Astrocyte (in vitro differentiated cells and primary cell): Measurements from ENCODE around the gene VWA5B1. TPM values are rescaled to one million over a fixed set of nuclear protein-coding genes. Genes with fewer than 3 reads are reported as not detected.
A peak's percentile ranks its signal among the peaks of the same experiment; 100 is the strongest.
"Not testable (repeated sequence)": the region's sequence is repeated elsewhere in the genome, so short reads cannot be mapped to it uniquely, and the experiment has no call there.

Source experiments
- DNase-seq: peaks from one replicate; pipeline ENCODE4 v3.0.0-alpha.2; 2010; ENCODE audit warnings: low read depth
- FAIRE-seq: peaks from 2 replicates; lab custom pipeline; 2011; peaks lifted over from hg19 to GRCh38; lab: Jason Lieb, UNC
- H2AFZ ChIP-seq: 2 replicates; pipeline ENCODE4 v1.6.0; 2012; ENCODE audit warnings: low read depth, low read length, inconsistent platforms
- H3K27ac ChIP-seq: 2 replicates; pipeline ENCODE4 v1.5.1; 2011; ENCODE audit warnings: low read depth, low read length, inconsistent platforms
- H3K27me3 ChIP-seq: 2 replicates; pipeline ENCODE4 v1.6.0; 2011; ENCODE audit warnings: low read length, inconsistent platforms; ENCODE audit not compliant: insufficient read depth
- H3K36me3 ChIP-seq: 2 replicates; pipeline ENCODE4 v1.5.1; 2011; ENCODE audit warnings: low read length, inconsistent platforms; ENCODE audit not compliant: insufficient read depth
- H3K4me1 ChIP-seq: 2 replicates; pipeline ENCODE4 v1.5.1; 2011; ENCODE audit warnings: low read length, inconsistent platforms; ENCODE audit not compliant: insufficient read depth
- H3K4me2 ChIP-seq: 2 replicates; pipeline ENCODE4 v1.6.0; 2012; ENCODE audit warnings: low read length, inconsistent platforms
- H3K4me3 ChIP-seq: 2 replicates; pipeline ENCODE4 v1.5.1; 2011; ENCODE audit warnings: low read depth, mild to moderate bottlenecking, low read length, inconsistent platforms; ENCODE audit not compliant: insufficient read depth
- H3K79me2 ChIP-seq: 2 replicates; pipeline ENCODE4 v1.6.0; 2012; ENCODE audit warnings: mild to moderate bottlenecking, low read length, inconsistent platforms; ENCODE audit not compliant: insufficient read depth
- H3K9ac ChIP-seq: 2 replicates; pipeline ENCODE4 v1.6.0; 2012; ENCODE audit warnings: mild to moderate bottlenecking, low read length, inconsistent platforms
- H3K9me3 ChIP-seq: 2 replicates; pipeline ENCODE4 v1.5.1; 2012; ENCODE audit warnings: low read depth, mild to moderate bottlenecking, low read length, inconsistent platforms; ENCODE audit not compliant: insufficient read depth
- H4K20me1 ChIP-seq: 2 replicates; pipeline ENCODE4 v1.6.0; 2012; ENCODE audit warnings: low read length, inconsistent platforms; ENCODE audit not compliant: insufficient read depth
- H3K27ac Mint-ChIP-seq: one replicate; pipeline ENCODE4 v1.8.0; 2021; ENCODE audit warnings: mild to moderate bottlenecking, mixed read lengths; ENCODE audit not compliant: unreplicated experiment
- H3K27me3 Mint-ChIP-seq: one replicate; pipeline ENCODE4 v1.8.0; 2021; ENCODE audit warnings: low read depth, mixed read lengths; ENCODE audit not compliant: unreplicated experiment
- H3K36me3 Mint-ChIP-seq: one replicate; pipeline ENCODE4 v1.8.0; 2021; ENCODE audit warnings: low read depth, mixed read lengths; ENCODE audit not compliant: unreplicated experiment
- H3K4me1 Mint-ChIP-seq: one replicate; pipeline ENCODE4 v1.8.0; 2021; ENCODE audit warnings: low read depth, mixed read lengths; ENCODE audit not compliant: unreplicated experiment
- H3K4me3 Mint-ChIP-seq: one replicate; pipeline ENCODE4 v1.8.0; 2021; ENCODE audit warnings: mild to moderate bottlenecking, moderate library complexity, mixed read lengths; ENCODE audit not compliant: unreplicated experiment
- H3K9me3 Mint-ChIP-seq: one replicate; pipeline ENCODE4 v1.8.0; 2021; ENCODE audit warnings: mild to moderate bottlenecking, mixed read lengths; ENCODE audit not compliant: unreplicated experiment
- EZH2 ChIP-seq: IDR thresholded peaks from 2 replicates; pipeline ENCODE4 v1.6.1; 2012; ENCODE audit warnings: mild to moderate bottlenecking, low read length, inconsistent platforms; ENCODE audit not compliant: insufficient read depth
- total RNA-seq: library from RNA; stranded (reverse); gene quantifications from 2 replicates; pipeline ENCODE4 v1.2.1, GENCODE V29; 2021
- TF ChIP-seq, protein P1 (sequence below): IDR thresholded peaks from 2 replicates; pipeline ENCODE4 v1.5.1; 2011; ENCODE audit warnings: low read depth, mild to moderate bottlenecking, inconsistent platforms, low read length, moderate library complexity; ENCODE audit not compliant: insufficient read depth

The VWA5B1 gene
- total RNA-seq, 1 donor from 2014 or later = not detected

DNA sequence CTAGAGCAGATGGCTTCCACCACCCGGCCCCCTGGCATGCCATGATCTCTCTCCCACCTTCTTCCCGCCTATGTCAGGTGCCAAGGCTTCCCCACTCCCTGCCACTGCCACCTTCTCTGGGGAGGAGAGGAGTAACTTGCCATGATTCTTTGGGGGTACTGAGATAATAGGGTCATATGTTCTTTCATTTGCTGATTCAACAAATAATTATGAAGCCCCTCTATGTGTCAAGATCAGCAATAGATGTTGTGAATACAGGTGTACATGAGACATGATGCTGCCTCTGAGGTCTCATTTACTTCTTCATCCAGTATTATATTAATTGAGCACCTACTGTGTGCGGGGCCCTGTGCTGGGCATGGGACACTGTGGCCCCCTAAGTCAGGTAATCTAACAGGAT, 6.0 kb upstream of the VWA5B1 start:
- no peak for FAIRE-seq
- H2AFZ ChIP-seq = no peak overlapping the region
- Mint-ChIP-seq H3K36me3 (peaks cover 2% of the 10 kb centered on the region), H3K4me1 (peaks cover 19% of the 10 kb centered on the region), H3K4me3 (no peak overlapping the region), H3K27me3 (peaks cover 49% of the 10 kb centered on the region), H3K9me3 (peaks cover 17% of the 10 kb centered on the region), H3K27ac (peak overlapping the region; percentile 24)
- no peak overlapping the region for H3K9ac ChIP-seq
- TF ChIP-seq EZH2 = no peak
- TF ChIP-seq, protein P1, sequence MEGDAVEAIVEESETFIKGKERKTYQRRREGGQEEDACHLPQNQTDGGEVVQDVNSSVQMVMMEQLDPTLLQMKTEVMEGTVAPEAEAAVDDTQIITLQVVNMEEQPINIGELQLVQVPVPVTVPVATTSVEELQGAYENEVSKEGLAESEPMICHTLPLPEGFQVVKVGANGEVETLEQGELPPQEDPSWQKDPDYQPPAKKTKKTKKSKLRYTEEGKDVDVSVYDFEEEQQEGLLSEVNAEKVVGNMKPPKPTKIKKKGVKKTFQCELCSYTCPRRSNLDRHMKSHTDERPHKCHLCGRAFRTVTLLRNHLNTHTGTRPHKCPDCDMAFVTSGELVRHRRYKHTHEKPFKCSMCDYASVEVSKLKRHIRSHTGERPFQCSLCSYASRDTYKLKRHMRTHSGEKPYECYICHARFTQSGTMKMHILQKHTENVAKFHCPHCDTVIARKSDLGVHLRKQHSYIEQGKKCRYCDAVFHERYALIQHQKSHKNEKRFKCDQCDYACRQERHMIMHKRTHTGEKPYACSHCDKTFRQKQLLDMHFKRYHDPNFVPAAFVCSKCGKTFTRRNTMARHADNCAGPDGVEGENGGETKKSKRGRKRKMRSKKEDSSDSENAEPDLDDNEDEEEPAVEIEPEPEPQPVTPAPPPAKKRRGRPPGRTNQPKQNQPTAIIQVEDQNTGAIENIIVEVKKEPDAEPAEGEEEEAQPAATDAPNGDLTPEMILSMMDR = no peak
- DNase-seq = no peak
- H3K9me3 ChIP-seq = no peaks in the 10 kb centered on the region
- H3K79me2 ChIP-seq = no peaks in the 10 kb centered on the region
- peaks cover 19% of the 10 kb centered on the region for H3K4me1 ChIP-seq
- no peak overlapping the region for H3K4me3 ChIP-seq
- peaks cover 12% of the 10 kb centered on the region for H3K27me3 ChIP-seq
- no peaks in the 10 kb centered on the region for H4K20me1 ChIP-seq
- no peak overlapping the region for H3K4me2 ChIP-seq
- H3K27ac ChIP-seq = no peak overlapping the region
- H3K36me3 ChIP-seq = no peaks in the 10 kb centered on the region

DNA sequence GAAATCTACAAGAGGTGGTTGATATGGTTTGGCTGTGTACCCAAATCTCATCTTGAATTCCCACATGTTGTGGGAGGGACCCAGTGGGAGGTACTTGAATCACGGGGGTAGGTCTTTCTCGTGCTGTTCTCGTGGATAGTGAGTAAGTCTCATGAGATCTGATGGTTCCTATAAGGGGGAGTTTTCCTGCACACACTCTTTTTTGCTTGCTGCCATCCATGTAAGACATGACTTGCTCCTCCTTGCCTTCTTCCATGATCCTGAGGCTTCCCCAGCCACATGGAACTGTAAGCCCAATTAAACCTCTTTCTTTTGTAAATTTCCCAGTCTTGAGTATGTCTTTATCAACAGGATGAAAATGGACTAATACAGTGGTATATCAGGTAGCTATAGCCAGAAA, 5.2 kb upstream of the VWA5B1 start:
- DNase-seq (no peak), FAIRE-seq (no peak)
- no peaks in the 10 kb centered on the region for H4K20me1 ChIP-seq
- H3K27ac ChIP-seq = no peak overlapping the region
- H3K9ac ChIP-seq = no peak overlapping the region
- H3K4me3 ChIP-seq = no peak overlapping the region
- Mint-ChIP-seq H3K4me1 (peaks cover 14% of the 10 kb centered on the region), H3K27ac (no peak overlapping the region), H3K36me3 (peaks cover 2% of the 10 kb centered on the region), H3K27me3 (peaks cover 58% of the 10 kb centered on the region), H3K9me3 (peaks cover 17% of the 10 kb centered on the region), H3K4me3 (no peak overlapping the region)
- H3K9me3 ChIP-seq = no peaks in the 10 kb centered on the region
- TF ChIP-seq, protein P1 = no peak
- no peak for TF ChIP-seq EZH2
- H2AFZ ChIP-seq = no peak overlapping the region
- H3K79me2 ChIP-seq = no peaks in the 10 kb centered on the region
- peaks cover 12% of the 10 kb centered on the region for H3K4me1 ChIP-seq
- no peaks in the 10 kb centered on the region for H3K36me3 ChIP-seq
- H3K27me3 ChIP-seq = peaks cover 18% of the 10 kb centered on the region
- H3K4me2 ChIP-seq = no peak overlapping the region

DNA sequence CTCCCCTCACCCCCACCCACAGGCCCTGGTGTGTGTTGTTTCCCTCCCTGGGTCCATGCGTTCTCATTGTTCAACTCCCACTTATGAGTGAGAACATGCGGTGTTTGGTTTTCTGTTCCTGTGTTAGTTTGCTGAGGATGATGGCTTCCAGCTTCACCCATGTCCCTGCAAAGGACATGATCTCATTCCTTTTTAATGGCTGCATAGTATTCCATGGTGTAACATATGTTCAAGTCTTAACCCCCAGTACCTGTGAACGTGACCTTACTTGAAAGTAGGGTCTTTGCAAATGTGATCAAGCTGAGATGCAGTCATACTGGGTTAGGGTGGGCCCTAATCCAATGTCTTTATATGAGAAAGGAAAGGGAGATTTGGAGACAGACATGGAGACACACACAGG, 3.0 kb upstream of the VWA5B1 start:
- not testable (repeated sequence) for H3K27ac Mint-ChIP-seq, H3K79me2 ChIP-seq, H3K4me1 Mint-ChIP-seq, H3K4me2 ChIP-seq, H4K20me1 ChIP-seq, H3K9ac ChIP-seq, DNase-seq, H3K4me1 ChIP-seq, H3K4me3 ChIP-seq, H3K36me3 ChIP-seq, H3K27ac ChIP-seq, FAIRE-seq, H3K9me3 ChIP-seq, H3K36me3 Mint-ChIP-seq, H2AFZ ChIP-seq, H3K4me3 Mint-ChIP-seq
- peaks cover 37% of the 10 kb centered on the region for H3K27me3 ChIP-seq
- peaks cover 13% of the 10 kb centered on the region for H3K9me3 Mint-ChIP-seq
- peaks cover 79% of the 10 kb centered on the region for H3K27me3 Mint-ChIP-seq
